GM21526 (cell line): Measurements from ENCODE around the gene AK6.
A peak's percentile ranks its signal among the peaks of the same experiment; 100 is the strongest.
"Not testable (repeated sequence)": the region's sequence is repeated elsewhere in the genome, so short reads cannot be mapped to it uniquely, and the experiment has no call there.

Source experiments
- ATAC-seq: cut with Tn5 transposase; IDR thresholded peaks from one replicate; pipeline ENCODE4 v1.9.1; 2021; ENCODE audit warnings: moderate library complexity; ENCODE audit not compliant: unreplicated experiment, low FRiP score

The AK6 gene

DNA sequence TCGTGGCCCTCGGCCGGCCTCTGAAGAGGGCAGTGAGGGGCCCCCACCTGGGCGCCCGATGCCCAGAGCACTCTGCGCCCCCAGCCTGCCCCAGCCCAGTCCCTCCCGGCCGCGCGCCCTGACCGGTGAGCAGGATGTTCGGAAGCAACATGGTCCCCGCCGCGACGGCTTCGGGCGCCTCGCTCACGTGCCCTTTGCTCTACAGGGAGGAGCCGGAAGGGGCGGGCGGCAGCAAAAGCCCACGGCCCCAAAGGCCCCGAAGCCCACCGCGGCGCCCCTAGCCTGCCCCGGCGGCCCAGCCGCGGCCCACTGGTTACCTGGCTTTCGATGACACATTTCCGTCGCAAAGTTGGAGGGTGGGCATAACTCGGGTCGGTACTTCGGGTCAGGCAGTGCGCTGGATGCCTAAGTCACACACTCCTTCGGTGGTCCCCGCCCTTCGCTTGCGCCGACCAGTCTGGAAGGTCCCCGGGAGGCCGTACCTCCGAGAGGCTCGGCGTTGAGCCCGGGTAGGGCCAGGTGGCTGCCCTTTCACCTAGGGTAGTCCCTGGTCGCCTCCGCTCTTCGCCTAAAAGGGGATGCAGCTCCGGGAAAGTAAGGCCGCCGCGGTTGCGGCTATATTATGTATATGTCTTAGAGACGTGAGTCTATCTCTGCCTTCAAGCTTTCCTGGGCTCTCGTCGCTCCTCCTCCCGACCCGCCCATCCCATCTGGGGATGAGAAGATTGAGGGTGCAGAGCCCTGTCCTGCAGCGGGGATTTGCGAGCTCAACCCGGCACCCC lies at the start of gene AK6, which contains the start of the genes RAD17 and TAF9:
TSS of gene AK6 (minus strand) at position 181 of the 782 bp plus-strand sequence. CDS start at position 151, 30 bp downstream.
TSS of gene RAD17 (plus strand) at position 479 of the 782 bp plus-strand sequence. CDS start 2,391 bp downstream, outside the sequence.
TSS of gene TAF9 (minus strand) at position 181 of the 782 bp plus-strand sequence. CDS start 3,783 bp downstream, outside the sequence.
- peak; percentile 88 for ATAC-seq

DNA sequence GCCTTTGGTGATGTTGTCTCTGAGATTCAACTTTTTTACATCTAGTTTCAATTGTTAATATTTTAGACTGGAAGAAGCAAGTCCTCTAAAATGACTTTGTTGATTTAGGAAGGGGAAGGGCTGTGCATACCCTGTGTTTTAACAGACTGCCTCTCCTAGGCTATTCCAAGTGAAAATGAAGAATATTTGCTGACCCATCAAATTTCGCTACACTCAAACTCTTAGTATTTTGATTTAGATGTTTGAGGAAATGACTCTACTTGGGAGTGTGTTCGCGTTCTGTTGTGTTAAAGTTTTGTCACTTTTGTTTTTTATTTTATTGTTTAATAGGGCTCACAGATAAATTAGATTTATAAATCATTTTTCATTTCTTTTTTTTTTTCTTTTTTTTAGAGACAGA lies 49.2 kb upstream of the AK6 start:
- ATAC-seq: no peak

DNA sequence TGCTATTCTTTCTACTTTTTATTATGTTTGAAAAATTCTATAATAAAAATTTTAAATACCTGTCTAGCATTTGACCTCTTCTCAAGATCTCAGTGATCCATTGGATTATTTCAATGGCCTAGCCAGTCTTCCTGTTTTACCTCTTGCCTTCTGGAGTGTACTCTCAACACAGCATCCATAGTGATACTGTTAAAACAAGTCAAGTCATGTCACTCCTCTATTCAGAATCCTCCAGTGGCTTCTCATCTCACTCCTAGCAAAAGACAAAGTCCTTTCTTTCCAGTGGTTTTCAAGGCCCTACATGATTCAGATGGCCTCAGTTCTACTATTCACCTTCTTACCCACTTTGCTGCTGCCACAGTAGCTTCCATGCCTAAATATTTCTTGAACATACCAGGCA lies 47.4 kb upstream of the AK6 start:
- ATAC-seq: no peak

DNA sequence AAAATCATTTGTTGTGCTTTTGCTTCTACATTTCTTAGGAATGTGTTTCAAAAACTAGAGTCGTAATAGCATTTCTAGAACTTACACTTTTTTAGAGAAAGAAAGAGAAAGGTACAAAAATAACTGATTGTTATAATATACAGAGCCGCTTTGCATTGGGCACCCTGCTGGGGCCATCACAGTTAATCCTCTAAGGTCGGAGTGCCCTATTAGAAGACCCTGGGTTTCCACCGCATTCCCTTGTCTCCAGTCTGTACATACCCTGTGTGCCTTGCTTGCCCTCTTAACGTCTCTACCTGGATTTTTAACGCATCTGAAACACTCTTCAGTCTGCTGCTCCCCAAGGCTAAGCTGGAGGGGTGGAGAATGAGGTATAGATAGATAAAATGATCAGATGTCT lies 46.9 kb upstream of the AK6 start:
- no peak for ATAC-seq

DNA sequence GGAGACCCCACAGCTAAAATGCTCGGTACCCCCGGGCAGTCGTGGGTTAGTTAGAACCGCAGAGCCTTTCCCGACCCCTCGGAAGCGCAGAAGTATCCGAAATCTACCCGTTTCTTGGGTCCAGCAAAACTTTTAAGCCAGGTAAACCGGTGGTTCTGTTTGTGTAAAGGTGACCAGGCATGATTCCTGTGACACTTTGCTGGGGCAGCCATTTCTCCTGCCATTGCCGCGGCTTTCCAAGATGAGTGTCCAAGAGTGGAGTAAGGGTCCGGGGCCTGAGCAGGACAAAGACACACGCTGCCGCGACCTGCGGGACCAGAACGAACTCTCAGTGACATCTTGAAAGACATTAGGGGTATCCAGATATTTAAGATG lies 46.3 kb upstream of the AK6 start:
- ATAC-seq: no peak

DNA sequence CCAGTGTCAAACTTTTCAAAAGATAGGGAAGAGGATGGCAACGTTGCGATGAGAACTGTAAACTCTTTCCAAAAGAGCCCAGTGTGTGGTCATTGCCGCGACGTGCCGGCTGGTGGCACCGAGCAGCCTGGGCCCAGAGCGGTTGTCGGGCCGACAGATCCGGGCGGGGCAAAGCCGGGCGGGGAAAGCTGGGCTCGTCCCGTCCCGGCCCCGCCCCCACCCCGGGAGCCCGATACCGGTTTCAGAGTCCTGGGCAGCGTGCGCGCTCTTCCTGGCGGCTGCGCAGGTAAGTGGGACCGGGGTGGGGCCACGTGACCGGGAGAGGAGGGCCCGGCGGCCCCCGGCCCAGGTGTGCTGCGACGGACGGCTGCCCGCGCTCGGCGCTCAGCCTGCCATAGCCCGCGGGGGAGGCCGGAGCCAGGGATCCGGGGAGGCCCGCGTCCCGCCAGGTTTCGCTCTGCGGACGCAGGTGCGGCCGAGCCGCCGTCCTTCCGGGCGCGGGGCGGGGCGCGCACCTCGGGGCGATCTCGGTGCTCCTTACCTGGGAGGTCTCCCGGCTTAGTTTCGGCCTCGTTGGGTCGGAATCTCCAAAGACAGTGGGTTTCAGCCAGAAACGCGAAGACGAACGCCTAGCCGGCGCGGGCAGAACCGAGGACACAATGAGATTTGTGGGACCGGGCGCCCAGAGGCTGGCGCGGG lies 45.7 kb upstream of the AK6 start, which contains the start of gene MARVELD2:
TSS of gene MARVELD2 (plus strand) at position 232 of the 699 bp plus-strand sequence. CDS start 4,270 bp downstream, outside the sequence.
- ATAC-seq: no peak

DNA sequence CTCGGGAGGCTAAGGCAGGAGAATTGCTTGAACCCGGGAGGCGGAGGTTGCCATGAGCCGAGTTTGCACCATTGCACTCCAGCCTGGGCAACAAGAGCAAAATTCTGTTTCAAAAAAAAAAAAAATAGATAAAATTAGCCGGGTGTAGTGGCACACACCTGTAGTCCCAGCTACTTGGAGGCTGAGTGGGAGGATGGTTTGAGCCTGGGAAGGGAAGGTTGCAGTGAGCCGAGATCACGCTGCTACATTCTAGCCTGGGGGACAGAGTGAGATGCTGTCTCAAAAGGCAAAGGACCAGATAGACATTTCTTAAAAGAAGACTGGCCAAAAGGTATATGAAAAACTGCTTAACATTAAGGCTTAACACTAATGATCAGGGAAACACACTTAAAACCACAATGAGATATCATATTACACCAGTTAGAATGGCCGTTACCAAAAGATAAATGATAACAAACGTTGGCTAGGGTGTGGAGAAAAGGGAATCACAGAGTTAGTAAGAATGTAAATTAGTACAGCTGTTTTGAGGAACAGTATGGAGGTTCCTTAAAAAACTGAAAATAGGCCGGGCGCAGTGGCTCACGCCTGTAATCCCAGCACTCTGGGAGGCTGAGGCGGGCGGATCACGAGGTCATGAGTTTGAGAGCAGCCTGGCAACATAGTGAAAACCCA lies 35.5 kb upstream of the AK6 start:
- ATAC-seq: no peak

DNA sequence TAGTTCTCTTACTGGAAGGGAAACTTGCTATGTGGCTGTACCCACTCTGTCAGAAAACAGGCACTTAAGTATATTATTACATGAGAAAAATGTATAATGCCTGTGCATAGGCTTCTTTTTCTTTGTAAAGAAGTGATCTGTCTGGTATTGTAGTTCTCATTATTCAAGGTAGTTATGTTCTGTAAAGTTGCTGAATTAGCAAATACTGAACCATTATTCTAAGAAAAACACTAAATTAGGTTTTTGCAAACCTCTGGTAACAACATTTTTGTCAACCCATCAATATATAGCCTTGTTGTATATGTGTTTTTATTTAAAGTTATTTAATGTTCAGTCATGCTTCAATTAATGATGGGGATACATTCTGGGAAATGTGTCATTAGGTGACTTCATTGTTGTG lies 9.1 kb upstream of the AK6 start:
- no peak for ATAC-seq

DNA sequence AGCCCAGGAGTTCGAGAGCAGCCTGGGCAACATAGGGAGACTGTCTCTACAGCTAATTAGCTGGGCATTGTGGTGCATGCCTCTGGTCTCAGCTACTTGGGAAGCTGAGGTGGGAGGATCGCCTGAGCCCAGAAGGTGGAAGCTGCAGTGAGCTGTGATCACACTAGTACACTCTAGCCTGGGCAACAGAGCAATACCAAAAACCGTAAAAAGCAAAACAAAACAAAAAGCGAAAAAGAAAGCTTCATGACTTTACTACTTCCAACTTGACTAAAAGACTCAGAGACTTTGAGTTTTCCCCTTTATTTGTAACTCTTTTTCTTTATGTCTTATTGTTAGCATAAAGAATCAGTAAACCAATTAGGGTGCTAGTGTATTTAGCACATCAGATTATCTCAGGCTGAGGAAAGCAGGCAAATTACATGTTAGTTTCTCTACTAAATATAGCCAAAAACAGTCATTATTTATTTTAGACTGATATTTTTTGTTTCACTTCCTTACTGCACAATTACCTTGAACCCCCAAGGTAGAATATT lies 5.7 kb upstream of the AK6 start:
- ATAC-seq: peak; percentile 59

DNA sequence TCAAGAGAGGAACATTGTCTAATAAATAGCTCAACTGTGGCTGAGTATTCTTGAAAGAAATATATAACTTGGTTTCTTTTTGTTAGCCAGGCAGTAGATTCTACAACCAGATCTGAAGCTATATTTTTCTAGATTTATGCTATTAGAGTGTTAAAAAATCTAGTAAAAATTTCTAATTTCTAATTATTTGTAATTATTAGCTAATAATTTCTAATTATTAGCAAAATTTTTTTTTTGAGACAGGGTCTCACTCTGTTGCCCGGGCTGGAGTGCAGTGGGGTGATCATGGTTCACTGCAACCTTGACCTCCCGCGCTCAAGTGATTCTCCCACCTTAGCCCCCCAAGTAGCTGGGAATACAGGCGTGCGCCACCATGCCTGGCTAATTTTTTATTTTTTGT lies 3.1 kb upstream of the AK6 start:
- ATAC-seq: no peak

DNA sequence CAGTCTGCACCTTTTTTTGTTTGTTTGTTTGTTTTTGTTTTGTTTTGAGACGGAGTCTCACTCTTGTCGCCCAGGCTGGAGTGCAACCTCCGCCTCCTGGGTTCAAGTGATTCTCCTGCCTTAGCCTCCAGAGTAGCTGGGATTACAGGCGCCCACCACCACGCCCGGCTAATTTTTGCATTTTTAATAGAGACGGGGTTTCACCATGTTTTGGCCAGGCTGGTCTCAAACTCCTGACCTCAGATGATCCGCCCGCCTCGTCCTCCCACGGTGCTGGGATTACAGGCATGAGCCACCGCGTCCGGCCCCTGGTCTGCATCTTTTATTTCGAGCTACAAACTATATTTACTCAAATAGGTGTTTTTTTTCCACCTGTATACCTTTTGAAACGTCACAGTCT lies 1.0 kb upstream of the AK6 start:
- ATAC-seq: not testable (repeated sequence)

DNA sequence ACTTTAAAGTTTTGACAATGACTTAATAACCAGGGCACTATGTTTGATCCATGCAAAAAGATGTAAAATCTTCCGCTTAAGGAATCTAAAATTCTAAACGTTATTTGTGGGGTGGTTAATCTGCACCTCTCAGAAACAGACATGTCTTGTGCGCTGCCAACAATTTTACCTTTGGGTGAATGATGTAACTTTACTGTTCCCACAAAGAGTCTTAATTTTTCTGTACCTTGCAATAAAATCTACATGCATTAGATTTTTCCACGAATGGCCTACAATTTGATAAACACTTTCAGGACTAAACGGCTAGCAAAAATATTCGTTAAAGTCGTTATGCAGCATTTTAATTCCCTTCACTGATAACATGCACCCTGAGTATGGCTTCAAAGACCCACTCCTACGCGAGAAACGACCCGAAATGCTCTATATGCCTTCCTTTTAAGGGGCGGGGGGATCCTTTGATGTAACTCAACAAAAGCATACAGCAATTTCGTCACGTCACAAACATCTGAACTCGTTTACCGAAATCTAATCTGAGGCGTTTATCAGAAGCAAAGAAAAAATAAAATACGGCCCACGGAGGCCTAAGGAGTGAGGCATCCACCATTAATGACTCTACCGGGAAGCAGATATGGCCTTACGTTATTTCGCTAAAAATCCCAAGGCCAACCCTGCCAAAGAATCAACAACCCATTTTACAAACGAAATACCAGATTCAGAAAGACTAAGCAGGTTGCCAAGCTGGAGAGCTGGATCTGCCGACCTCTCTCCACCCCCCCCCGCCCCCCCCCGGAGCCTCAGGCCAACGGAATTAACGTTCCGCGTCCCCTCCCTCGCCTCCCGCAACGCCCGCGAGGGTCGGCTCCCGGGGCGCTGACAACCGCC lies 621 bp downstream of the AK6 start:
- peak; percentile 12 for ATAC-seq

DNA sequence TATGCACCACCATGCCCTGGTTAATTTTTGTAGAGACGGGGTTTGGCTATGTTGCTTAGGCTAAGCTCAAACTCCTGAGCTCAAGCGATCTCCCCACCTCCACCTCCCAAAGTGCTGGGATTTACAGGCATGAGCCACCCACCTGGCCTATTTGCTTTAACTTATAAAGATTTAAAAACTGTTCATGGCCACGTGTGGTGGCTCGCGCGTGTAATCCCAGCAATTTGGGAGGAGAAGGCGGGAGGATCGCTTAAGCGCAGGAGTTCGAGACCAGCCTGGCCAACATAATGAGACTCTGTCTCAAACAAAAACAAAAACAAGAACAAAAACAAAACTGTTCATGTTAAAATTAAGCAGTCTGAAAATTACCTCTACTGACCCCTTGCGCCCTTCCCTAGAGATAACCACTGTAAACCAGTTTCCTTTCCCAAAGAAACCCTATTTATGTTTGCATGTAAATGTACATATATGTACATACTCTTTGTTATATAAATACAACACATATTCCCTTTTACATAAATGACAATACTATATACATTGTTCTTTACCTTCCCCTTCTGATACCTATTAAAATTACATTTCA lies 1.5 kb downstream of the AK6 start:
- no peak for ATAC-seq

DNA sequence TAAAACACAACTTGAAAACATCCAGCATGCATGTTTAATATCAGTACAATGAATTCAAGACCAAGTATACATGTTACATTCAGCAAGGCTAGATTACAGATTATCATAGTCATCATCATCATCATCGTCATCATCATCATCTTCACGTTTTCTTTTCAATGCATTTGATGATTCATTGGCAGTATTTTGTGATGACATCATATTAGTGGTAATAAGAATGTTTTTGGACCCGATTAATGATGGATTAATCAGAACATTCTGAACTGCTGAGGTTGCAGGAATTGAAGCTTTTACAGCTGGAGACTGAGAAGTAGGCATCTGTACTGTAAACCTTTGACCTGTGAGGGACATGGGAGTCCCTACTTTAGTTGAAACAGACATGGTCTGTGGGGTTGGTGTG lies 4.5 kb downstream of the AK6 start:
- no peak for ATAC-seq

DNA sequence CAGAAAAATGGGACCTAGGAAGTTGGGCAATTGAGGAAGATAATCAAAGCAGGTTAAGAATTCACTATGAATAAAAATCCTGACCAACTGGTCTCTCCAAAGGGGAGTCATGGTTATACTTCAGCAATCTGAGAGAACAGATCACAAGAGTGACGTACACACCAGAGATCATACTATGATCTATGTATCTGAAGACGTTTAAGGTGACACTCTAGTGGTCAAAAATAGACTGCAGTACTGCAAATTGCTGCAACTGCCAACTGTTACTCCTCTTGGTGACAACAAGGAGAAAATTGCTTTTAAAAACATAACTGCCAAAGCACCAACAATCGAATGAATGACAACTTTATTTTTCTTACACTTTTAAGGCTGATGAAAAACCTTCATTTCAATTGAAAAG lies 4.9 kb downstream of the AK6 start:
- no peak for ATAC-seq

DNA sequence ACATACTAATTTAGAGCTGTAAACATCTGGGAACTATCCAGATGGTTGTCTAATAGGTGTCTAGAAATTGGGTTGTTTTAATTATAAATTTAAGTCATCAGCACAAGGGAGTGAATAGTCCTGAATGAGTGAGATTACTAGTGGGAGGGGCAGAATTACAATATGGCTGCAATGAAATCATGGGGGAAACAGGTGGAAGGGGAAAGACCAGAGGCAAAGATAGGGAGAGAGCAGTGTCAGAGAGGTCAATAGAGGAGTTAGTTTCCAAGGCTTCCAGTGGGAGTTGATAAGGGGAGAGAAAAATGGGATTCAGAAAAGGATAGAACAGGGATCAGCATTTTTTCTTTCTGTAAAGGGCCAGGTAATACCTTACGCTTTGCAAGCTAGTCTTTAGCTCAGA lies 8.9 kb downstream of the AK6 start:
- ATAC-seq: no peak

DNA sequence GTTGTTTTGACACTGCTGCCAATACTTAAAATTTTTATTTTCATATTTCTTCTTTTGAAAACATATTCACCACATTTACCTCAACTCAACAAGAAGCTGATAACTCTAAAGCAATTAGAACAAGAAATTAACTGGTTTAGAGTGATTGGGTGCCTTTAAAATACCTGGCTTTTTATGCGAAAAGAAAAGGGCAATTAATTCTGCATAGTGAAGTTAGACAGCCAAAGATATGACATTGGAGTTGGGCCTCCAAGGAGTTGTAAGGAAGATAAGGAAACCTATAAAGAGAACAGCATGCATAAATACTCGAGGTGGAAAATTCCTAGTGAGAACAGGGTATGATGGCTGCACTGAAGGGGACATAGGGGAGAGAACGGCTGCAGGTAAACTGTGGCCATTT lies 9.6 kb downstream of the AK6 start:
- no peak for ATAC-seq

DNA sequence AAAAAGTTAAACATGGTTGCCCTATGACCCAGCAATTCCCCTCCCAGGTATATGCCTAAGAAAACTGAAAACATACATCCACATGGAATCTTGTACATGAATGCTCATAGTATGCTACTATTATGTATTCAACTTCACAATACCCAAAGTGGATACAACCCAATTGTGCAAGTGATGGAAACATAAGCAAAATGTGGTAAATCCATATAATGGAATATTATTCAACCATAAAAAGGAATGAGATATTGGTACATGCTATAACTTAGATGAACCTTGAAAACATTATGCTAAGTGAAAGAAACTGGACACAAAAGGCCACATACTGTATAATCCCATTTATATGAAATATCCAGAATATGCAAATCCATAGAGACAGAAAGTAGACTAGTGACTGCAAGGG lies 18.7 kb downstream of the AK6 start:
- no peak for ATAC-seq

DNA sequence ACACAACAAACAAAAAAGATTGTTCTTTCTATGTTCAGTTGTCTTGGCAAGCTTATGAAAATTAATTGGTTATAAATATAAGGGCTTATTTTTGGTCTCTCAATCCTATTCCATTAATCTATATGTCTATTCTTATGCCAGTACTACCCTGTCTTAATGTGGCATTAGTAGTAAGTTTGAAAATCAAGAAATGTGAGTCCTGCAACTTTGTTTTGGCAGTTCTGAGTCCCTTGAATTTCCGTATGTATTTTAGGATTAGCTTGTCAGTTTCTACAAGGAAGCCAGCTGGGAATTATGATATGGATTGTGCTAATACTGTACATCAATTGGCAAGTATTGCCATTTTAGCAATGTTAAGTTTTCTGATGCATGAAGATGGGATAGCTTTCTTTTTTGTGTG lies 26.2 kb downstream of the AK6 start:
- ATAC-seq: no peak
